ENCODE measurements around the gene E4F1. TPM values are rescaled to one million over a fixed set of nuclear protein-coding genes. Genes with fewer than 3 reads are reported as not detected.

The E4F1 gene
- total and polyA plus RNA-seq, 4 donors: 4.4 to 19.1 (median 13.7) TPM

DNA sequence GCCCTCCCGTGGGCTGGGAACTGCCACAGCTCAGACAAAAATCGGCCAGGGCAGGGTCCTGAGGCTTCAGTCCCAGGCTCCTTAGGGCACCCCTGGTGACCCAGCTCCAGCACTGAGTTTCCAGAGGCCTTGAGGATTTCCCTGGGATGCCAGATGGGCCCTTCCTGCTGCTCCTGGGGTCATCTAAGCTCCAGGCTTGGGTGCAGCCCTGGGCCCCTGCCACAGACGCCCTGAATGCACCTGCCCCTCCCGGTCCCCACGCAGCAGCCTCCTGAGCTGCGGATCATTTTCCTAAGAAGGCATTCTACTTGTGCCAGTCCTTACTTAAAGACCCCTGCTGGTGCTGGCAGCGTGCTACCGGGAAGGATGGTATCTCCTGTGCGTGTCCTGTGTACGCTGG is 50.5 kb downstream of the E4F1 start:
- no peaks in the 10 kb centered on the region for H3K27me3 ChIP-seq (ENCODE audit: control insufficient read depth in 4 of 4, insufficient read depth in 4 of 4, low read length in 3 of 4)
- no peak overlapping the region for H3K9ac ChIP-seq (ENCODE audit: low read depth in 1 of 2, low read length in 2 of 2)
- H3K4me3 ChIP-seq (ENCODE audit: low read depth in 1 of 3, low read length in 3 of 3): no peak overlapping the region
- no peak for TF ChIP-seq MAX (IDR thresholded peaks at IDR 0.05)
- TF ChIP-seq HNF4G (IDR thresholded peaks at IDR 0.05): no peak
- no peak for TF ChIP-seq EGR1 (IDR thresholded peaks at IDR 0.05; ENCODE audit: low read depth in 2 of 2)
- TF ChIP-seq TAF1 (conservative IDR thresholded peaks at IDR 0.05): no peak
- TF ChIP-seq RXRA (IDR thresholded peaks at IDR 0.05): no peak
- TF ChIP-seq ZBTB33 (IDR thresholded peaks at IDR 0.05): no peak
- TF ChIP-seq NR2F2 (IDR thresholded peaks at IDR 0.05): no peak
- no peak for TF ChIP-seq SP1 (IDR thresholded peaks at IDR 0.05)
- TF ChIP-seq JUND (IDR thresholded peaks at IDR 0.05): no peak
- TF ChIP-seq FOXA1 (IDR thresholded peaks at IDR 0.05): no peak
- no peak for TF ChIP-seq GABPA (IDR thresholded peaks at IDR 0.05 in 1 of 2, conservative IDR thresholded peaks at IDR 0.05 in 1 of 2)
- no peak for TF ChIP-seq FOXA2 (IDR thresholded peaks at IDR 0.05)
- no peak for TF ChIP-seq ATF3 (IDR thresholded peaks at IDR 0.05)
- TF ChIP-seq YY1 (IDR thresholded peaks at IDR 0.05): no peak
- no peak for TF ChIP-seq RAD21 (IDR thresholded peaks at IDR 0.05)
- TF ChIP-seq CTCF (IDR thresholded peaks at IDR 0.05; ENCODE audit: low read depth, low read length, missing input control): no peak
- TF ChIP-seq HNF4A (conservative IDR thresholded peaks at IDR 0.05): no peak
- no peak for TF ChIP-seq REST (IDR thresholded peaks at IDR 0.05)
- H3K9me3 ChIP-seq (ENCODE audit: control insufficient read depth in 4 of 4, low read length in 3 of 4): no peaks in the 10 kb centered on the region
- H3K4me1 ChIP-seq (ENCODE audit: control insufficient read depth in 4 of 4, insufficient read depth in 4 of 4, low read length in 3 of 4): peaks cover 8 to 12% (median 10%) of the 10 kb centered on the region in 4 donors
- H3K36me3 ChIP-seq (ENCODE audit: control insufficient read depth in 4 of 4, insufficient read depth in 3 of 4, low read depth in 1 of 4, low read length in 3 of 4): no peaks in the 10 kb centered on the region
- no peak overlapping the region for H3K27ac ChIP-seq (ENCODE audit: low read depth in 1 of 2, low read length in 2 of 2)
- WGBS: 85% methylated on average over 10 of the region's 10 CpGs
- DNase-seq (ENCODE audit: low spot score): no peak
